ENCODE measurements around the gene MAGEA3.
"Not testable (repeated sequence)": the region's sequence is repeated elsewhere in the genome, so short reads cannot be mapped to it uniquely, and the experiment has no call there.

The MAGEA3 gene
- 0 to 1.4 (median 0) reads per million in 18 experiments for total RNA-seq

GRCh38 chrX:152697952-152698931 is at the start of gene MAGEA3:
MAGEA3 (plus strand) TSS chrX:152698794; CDS start chrX:152700833, 2,039 bp downstream.
- not testable (repeated sequence) for DNase-seq

- DNase-seq: no peak
Observed at GRCh38 chrX:152652060-152652459, 46.5 kb upstream of the MAGEA3 start.

- no peak for DNase-seq
Observed at GRCh38 chrX:152652467-152652866, 46.1 kb upstream of the MAGEA3 start.

GRCh38 chrX:152656087-152656486 is 42.5 kb upstream of the MAGEA3 start:
- DNase-seq: no peak

- DNase-seq: no peak
Observed at GRCh38 chrX:152656890-152657289, 41.7 kb upstream of the MAGEA3 start.

GRCh38 chrX:152658302-152658701 is 40.3 kb upstream of the MAGEA3 start:
- no peak for DNase-seq

- DNase-seq: no peak
Observed at GRCh38 chrX:152663086-152663485, 35.5 kb upstream of the MAGEA3 start.

GRCh38 chrX:152674135-152674534 is 24.5 kb upstream of the MAGEA3 start:
- no peak for DNase-seq

- not testable (repeated sequence) for DNase-seq
Observed at GRCh38 chrX:152674652-152675051, 23.9 kb upstream of the MAGEA3 start.

- DNase-seq: not testable (repeated sequence)
Observed at GRCh38 chrX:152681012-152681411, 17.6 kb upstream of the MAGEA3 start.

GRCh38 chrX:152700390-152700789 is 1.8 kb downstream of the MAGEA3 start:
- not testable (repeated sequence) for DNase-seq

- not testable (repeated sequence) for DNase-seq
Observed at GRCh38 chrX:152706500-152706899, 7.9 kb downstream of the MAGEA3 start.

GRCh38 chrX:152709173-152709572 is 10.6 kb downstream of the MAGEA3 start, which contains the start of gene CSAG2:
CSAG2 (minus strand) TSS chrX:152709273; CDS start chrX:152709112, 161 bp downstream.
- DNase-seq: not testable (repeated sequence)

- not testable (repeated sequence) for DNase-seq
Observed at GRCh38 chrX:152713195-152713594, 14.6 kb downstream of the MAGEA3 start.

- not testable (repeated sequence) for DNase-seq
Observed at GRCh38 chrX:152713815-152714787, 15.5 kb downstream of the MAGEA3 start, which contains the start of gene MAGEA2B. MAGEA2B (plus strand) TSS chrX:152714628; CDS start chrX:152717107, 2,479 bp downstream.

GRCh38 chrX:152725409-152725808 is 26.8 kb downstream of the MAGEA3 start:
- no peak for DNase-seq

GRCh38 chrX:152733261-152733975 is 34.8 kb downstream of the MAGEA3 start, which contains the start of the genes CSAG1 and MAGEA12:
CSAG1 (minus strand) TSS chrX:152733721; CDS start chrX:152732460, 1,261 bp downstream.
MAGEA12 (plus strand) TSS chrX:152733757; CDS start chrX:152736162, 2,405 bp downstream.
- DNase-seq: no peak

GRCh38 chrX:152734143-152734858 is 35.7 kb downstream of the MAGEA3 start:
- not testable (repeated sequence) for DNase-seq

GRCh38 chrX:152735101-152735500 is 36.5 kb downstream of the MAGEA3 start:
- DNase-seq: no peak

- no peak for DNase-seq
Observed at GRCh38 chrX:152735860-152736511, 37.4 kb downstream of the MAGEA3 start.

Measured in inflammatory macrophage (primary cell).